Smooth muscle cell (in vitro differentiated cells): ENCODE results near the gene GDPD4. TPM values are rescaled to one million over a fixed set of nuclear protein-coding genes. Genes with fewer than 3 reads are reported as not detected.

ENCODE experiments used
- DNase-seq: peaks from one replicate; lab custom pipeline; 2025; ENCODE audit not compliant: unreplicated experiment; lab: John Stamatoyannopoulos, UW
- H2AFZ ChIP-seq: fragments of 200-600 bp; sonication (generic); 2 replicates; pipeline ENCODE4 v1.6.0; 2016; ENCODE audit warnings: antibody characterized with exemption, low read depth, mild to moderate bottlenecking
- H3F3A ChIP-seq: fragments of 200-600 bp; sonication (generic); 2 replicates; pipeline ENCODE4 v1.6.0; 2017; ENCODE audit warnings: antibody characterized with exemption, low read depth
- H3K27ac ChIP-seq: fragments of 200-600 bp; sonication (generic); 2 replicates; pipeline ENCODE4 v1.5.1; 2016; ENCODE audit warnings: low read depth, mild to moderate bottlenecking
- H3K27me3 ChIP-seq: fragments of 200-600 bp; sonication (generic); 2 replicates; pipeline ENCODE4 v1.6.1; 2016; ENCODE audit warnings: low read depth, mild to moderate bottlenecking
- H3K36me3 ChIP-seq: fragments of 200-600 bp; sonication (generic); 2 replicates; pipeline ENCODE4 v1.5.1; 2016; ENCODE audit warnings: low read depth
- H3K4me1 ChIP-seq: fragments of 200-600 bp; sonication (generic); 2 replicates; pipeline ENCODE4 v1.5.1; 2016; ENCODE audit warnings: low read depth
- H3K4me2 ChIP-seq: fragments of 200-600 bp; sonication (generic); 2 replicates; pipeline ENCODE4 v1.6.0; 2016; ENCODE audit warnings: mild to moderate bottlenecking
- H3K4me3 ChIP-seq: fragments of 200-600 bp; sonication (generic); 2 replicates; pipeline ENCODE4 v1.5.1; 2016; ENCODE audit warnings: mild to moderate bottlenecking
- H3K79me2 ChIP-seq: fragments of 200-600 bp; sonication (generic); 2 replicates; pipeline ENCODE4 v1.6.0; 2016; ENCODE audit warnings: low read depth, mild to moderate bottlenecking
- H3K9ac ChIP-seq: fragments of 200-600 bp; sonication (generic); 2 replicates; pipeline ENCODE4 v1.6.0; 2016; ENCODE audit warnings: low read depth
- H3K9me3 ChIP-seq: fragments of 200-600 bp; sonication (generic); replicated peaks from 2 replicates; pipeline ENCODE4 v1.5.1; 2016; ENCODE audit warnings: low read depth
- H4K20me1 ChIP-seq: fragments of 200-600 bp; sonication (generic); 2 replicates; pipeline ENCODE4 v1.6.0; 2016; ENCODE audit warnings: low read depth
- whole genome bisulfite sequencing: methylation state at CpG from one replicate; pipeline ENCODE4 v1.1.7; 2016; ENCODE audit warnings: low lambda C conversion rate; 5-methylcytosine and 5-hydroxymethylcytosine counted together
- polyA plus RNA-seq: library from polyadenylated mRNA; unstranded; fragments of >200 nt; fragmentation: Nextera tagmentation; extraction: Ambion mirVana; gene quantifications from 2 replicates; pipeline ENCODE4 v1.2.1, GENCODE V29; 2016
- total RNA-seq: library from RNA; depleted of rRNA; stranded (reverse); fragments of >200 nt; gene quantifications from 2 replicates; pipeline ENCODE4 v1.2.3, GENCODE V29; 2014
- TF ChIP-seq, protein P1 (sequence below): fragments of 200-600 bp; sonication (generic); IDR thresholded peaks from 2 replicates; pipeline ENCODE4 v1.5.1; 2017; ENCODE audit warnings: borderline replicate concordance, mild to moderate bottlenecking, antibody characterized with exemption; ENCODE audit not compliant: insufficient read depth, poor library complexity, severe bottlenecking

Gene GDPD4
- total and polyA plus RNA-seq, 2 experiments from 2014 or later = not detected

- peaks cover 34% of the 10 kb centered on the region for H3K4me1 ChIP-seq
- no peaks in the 10 kb centered on the region for H3K9me3 ChIP-seq
- H3K27me3 ChIP-seq = no peaks in the 10 kb centered on the region
- H3K4me2 ChIP-seq = no peak overlapping the region
- TF ChIP-seq, protein P1, sequence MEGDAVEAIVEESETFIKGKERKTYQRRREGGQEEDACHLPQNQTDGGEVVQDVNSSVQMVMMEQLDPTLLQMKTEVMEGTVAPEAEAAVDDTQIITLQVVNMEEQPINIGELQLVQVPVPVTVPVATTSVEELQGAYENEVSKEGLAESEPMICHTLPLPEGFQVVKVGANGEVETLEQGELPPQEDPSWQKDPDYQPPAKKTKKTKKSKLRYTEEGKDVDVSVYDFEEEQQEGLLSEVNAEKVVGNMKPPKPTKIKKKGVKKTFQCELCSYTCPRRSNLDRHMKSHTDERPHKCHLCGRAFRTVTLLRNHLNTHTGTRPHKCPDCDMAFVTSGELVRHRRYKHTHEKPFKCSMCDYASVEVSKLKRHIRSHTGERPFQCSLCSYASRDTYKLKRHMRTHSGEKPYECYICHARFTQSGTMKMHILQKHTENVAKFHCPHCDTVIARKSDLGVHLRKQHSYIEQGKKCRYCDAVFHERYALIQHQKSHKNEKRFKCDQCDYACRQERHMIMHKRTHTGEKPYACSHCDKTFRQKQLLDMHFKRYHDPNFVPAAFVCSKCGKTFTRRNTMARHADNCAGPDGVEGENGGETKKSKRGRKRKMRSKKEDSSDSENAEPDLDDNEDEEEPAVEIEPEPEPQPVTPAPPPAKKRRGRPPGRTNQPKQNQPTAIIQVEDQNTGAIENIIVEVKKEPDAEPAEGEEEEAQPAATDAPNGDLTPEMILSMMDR = no peak
- no peak overlapping the region for H2AFZ ChIP-seq
- H3K4me3 ChIP-seq = no peak overlapping the region
- DNase-seq = no peak
- no peaks in the 10 kb centered on the region for H4K20me1 ChIP-seq
- no peaks in the 10 kb centered on the region for H3F3A ChIP-seq
- H3K36me3 ChIP-seq = no peaks in the 10 kb centered on the region
- no peak overlapping the region for H3K9ac ChIP-seq
- no peak overlapping the region for H3K27ac ChIP-seq
- 41% methylated on average over 20 of the region's 20 CpGs for WGBS
- no peaks in the 10 kb centered on the region for H3K79me2 ChIP-seq
Observed at GRCh38 chr11:77171885-77172665, 129.4 kb downstream of the GDPD4 start.

DNA sequence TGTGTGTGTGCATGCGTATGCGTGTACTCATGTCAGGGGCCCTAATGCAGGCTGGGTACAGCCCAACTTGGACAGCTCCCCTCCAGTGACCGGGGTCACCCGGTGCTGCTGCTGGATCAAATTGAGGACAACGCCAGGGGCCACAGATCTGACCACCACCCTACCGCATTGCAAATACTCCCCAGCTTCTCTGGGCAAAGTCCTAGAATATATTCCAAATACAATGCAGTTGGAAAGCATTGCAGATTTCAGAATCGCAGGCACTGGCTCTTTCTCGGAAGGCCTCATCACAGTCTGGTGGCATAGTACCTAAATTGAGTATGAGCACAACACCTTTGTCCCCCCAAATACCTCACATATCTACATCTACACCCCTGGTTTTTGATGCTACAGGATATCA, 130.2 kb downstream of the GDPD4 start:
- H3K27me3 ChIP-seq = no peaks in the 10 kb centered on the region
- no peak overlapping the region for H3K4me3 ChIP-seq
- no peaks in the 10 kb centered on the region for H3F3A ChIP-seq
- peaks cover 34% of the 10 kb centered on the region for H3K4me1 ChIP-seq
- no peak for DNase-seq
- WGBS = 95% methylated on average over 8 of the region's 8 CpGs
- no peaks in the 10 kb centered on the region for H3K9me3 ChIP-seq
- no peak overlapping the region for H3K4me2 ChIP-seq
- TF ChIP-seq, protein P1 = no peak
- no peak overlapping the region for H3K9ac ChIP-seq
- no peaks in the 10 kb centered on the region for H3K36me3 ChIP-seq
- H4K20me1 ChIP-seq = no peaks in the 10 kb centered on the region
- H3K27ac ChIP-seq = no peak overlapping the region
- H2AFZ ChIP-seq = no peak overlapping the region
- H3K79me2 ChIP-seq = no peaks in the 10 kb centered on the region

GRCh38 chr11:77170107-77170506, 131.4 kb downstream of the GDPD4 start:
- H3K27ac ChIP-seq = no peak overlapping the region
- H3K4me1 ChIP-seq = peaks cover 29% of the 10 kb centered on the region
- TF ChIP-seq, protein P1 = no peak
- H3K4me3 ChIP-seq = no peak overlapping the region
- H3K4me2 ChIP-seq = no peak overlapping the region
- no peaks in the 10 kb centered on the region for H3F3A ChIP-seq
- WGBS = 76% methylated on average over 5 of the region's 5 CpGs
- H4K20me1 ChIP-seq = no peaks in the 10 kb centered on the region
- no peak overlapping the region for H2AFZ ChIP-seq
- H3K27me3 ChIP-seq = no peaks in the 10 kb centered on the region
- DNase-seq = no peak
- H3K79me2 ChIP-seq = no peaks in the 10 kb centered on the region
- H3K9ac ChIP-seq = no peak overlapping the region
- no peaks in the 10 kb centered on the region for H3K36me3 ChIP-seq
- H3K9me3 ChIP-seq = no peaks in the 10 kb centered on the region

DNA sequence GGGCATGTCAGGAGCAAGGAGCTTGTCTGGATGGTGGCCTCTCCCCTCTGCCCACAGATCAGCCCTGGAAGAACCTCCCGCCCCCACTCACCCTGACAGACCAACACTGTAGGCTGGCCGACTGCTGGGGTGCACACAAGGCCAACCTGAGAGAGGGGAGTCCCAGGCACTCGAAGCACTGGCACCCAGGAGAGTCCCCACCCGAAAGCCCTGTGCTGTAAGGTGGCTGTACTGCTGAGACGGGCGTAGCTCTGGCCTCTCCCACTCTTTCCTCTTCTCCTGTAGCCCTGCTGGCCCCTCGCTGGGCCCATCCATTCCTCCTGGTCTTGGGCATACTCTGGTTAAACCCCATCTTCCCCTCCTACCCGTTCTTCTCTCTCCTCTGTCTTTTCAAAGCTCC, 133.7 kb downstream of the GDPD4 start:
- Histone ChIP-seq H3K79me2 (no peaks in the 10 kb centered on the region), H3K27ac (no peak overlapping the region), H3K27me3 (no peaks in the 10 kb centered on the region), H3K4me2 (no peak overlapping the region), H2AFZ (no peak overlapping the region), H3K36me3 (no peaks in the 10 kb centered on the region), H3K4me3 (no peak overlapping the region), H3F3A (no peaks in the 10 kb centered on the region), H4K20me1 (no peaks in the 10 kb centered on the region), H3K9me3 (no peaks in the 10 kb centered on the region), H3K4me1 (peaks cover 22% of the 10 kb centered on the region), H3K9ac (no peak overlapping the region)
- TF ChIP-seq, protein P1 = no peak
- WGBS = 84% methylated on average over 8 of the region's 8 CpGs
- no peak for DNase-seq
